PFSK-1 (cell line): Measurements from ENCODE around the gene IFI30.

ENCODE experiments used
- FOXP2 ChIP-seq: optimal IDR thresholded peaks from 2 replicates; pipeline ENCODE3; 2011; ENCODE audit warnings: borderline replicate concordance, control low read depth, inconsistent platforms; ENCODE audit not compliant: insufficient read depth; ENCODE audit errors: extremely low read length, extremely low read depth
- POLR2AphosphoS5 ChIP-seq: IDR thresholded peaks from 2 replicates; pipeline ENCODE4 v1.6.1; 2012; ENCODE audit warnings: low read depth, mild to moderate bottlenecking, control low read depth, low read length, moderate library complexity
- SIN3A ChIP-seq: IDR thresholded peaks from 2 replicates; pipeline ENCODE4 v1.6.1; 2012; ENCODE audit warnings: mild to moderate bottlenecking, low read length, moderate library complexity, borderline replicate concordance; ENCODE audit not compliant: insufficient read depth
- TAF1 ChIP-seq: IDR thresholded peaks from 2 replicates; pipeline ENCODE4 v1.6.1; 2012; ENCODE audit warnings: low read length, control low read depth, borderline replicate concordance; ENCODE audit not compliant: insufficient read depth
- TF ChIP-seq, protein P1 (sequence below), 2 experiments: IDR thresholded peaks; 2 replicates each; pipeline versions ENCODE4 v1.6.1 to v1.8.0; 2011 to 2012; ENCODE audit warnings: low read depth in 2 of 2, low read length in 2 of 2, control low read depth in 1 of 2, inconsistent platforms in 1 of 2, mild to moderate bottlenecking in 1 of 2, moderate library complexity in 1 of 2; ENCODE audit not compliant: insufficient read depth in 1 of 2

The IFI30 gene

DNA sequence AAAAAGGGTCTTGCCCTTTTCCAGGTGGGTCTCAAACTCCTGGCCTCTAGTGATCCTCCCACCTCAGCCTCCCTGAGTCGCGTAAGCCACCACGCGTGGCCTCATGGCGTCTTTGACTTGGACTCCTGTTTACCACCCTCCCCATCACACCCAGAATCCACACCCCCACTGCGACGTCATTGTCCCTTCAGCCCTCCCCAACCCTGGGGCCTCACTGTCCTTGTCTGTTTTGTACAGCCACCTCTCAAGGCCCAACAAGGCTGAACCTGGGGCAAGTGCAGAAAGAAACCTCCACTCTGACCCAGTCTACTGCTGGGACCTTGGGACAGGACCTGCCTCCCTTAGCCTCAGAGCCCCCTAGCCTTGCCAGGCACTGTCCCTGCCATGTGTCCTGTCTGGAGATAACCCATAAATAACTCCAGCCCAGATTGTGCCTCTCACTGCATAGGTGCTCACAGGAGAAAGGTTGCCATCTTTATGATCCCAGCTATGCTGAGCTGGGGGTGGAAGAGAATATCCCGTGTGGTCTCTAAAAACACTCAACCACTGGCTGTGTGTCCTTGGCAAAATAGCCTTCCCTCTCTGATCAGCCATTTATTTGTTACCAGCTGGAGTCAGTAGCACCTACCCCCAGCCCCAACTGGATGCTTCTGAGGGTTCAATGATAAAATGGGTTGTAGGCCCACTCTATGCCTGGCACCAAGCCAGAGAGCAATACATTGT lies 1.8 kb upstream of the IFI30 start:
- TF ChIP-seq TAF1 (no peak), SIN3A (no peak), POLR2AphosphoS5 (no peak)
- TF ChIP-seq, protein P1, sequence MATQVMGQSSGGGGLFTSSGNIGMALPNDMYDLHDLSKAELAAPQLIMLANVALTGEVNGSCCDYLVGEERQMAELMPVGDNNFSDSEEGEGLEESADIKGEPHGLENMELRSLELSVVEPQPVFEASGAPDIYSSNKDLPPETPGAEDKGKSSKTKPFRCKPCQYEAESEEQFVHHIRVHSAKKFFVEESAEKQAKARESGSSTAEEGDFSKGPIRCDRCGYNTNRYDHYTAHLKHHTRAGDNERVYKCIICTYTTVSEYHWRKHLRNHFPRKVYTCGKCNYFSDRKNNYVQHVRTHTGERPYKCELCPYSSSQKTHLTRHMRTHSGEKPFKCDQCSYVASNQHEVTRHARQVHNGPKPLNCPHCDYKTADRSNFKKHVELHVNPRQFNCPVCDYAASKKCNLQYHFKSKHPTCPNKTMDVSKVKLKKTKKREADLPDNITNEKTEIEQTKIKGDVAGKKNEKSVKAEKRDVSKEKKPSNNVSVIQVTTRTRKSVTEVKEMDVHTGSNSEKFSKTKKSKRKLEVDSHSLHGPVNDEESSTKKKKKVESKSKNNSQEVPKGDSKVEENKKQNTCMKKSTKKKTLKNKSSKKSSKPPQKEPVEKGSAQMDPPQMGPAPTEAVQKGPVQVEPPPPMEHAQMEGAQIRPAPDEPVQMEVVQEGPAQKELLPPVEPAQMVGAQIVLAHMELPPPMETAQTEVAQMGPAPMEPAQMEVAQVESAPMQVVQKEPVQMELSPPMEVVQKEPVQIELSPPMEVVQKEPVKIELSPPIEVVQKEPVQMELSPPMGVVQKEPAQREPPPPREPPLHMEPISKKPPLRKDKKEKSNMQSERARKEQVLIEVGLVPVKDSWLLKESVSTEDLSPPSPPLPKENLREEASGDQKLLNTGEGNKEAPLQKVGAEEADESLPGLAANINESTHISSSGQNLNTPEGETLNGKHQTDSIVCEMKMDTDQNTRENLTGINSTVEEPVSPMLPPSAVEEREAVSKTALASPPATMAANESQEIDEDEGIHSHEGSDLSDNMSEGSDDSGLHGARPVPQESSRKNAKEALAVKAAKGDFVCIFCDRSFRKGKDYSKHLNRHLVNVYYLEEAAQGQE (IDR thresholded peaks at IDR 0.05; ENCODE audit: insufficient read depth in 1 of 2, low read depth in 2 of 2, low read length in 2 of 2) = no peak

DNA sequence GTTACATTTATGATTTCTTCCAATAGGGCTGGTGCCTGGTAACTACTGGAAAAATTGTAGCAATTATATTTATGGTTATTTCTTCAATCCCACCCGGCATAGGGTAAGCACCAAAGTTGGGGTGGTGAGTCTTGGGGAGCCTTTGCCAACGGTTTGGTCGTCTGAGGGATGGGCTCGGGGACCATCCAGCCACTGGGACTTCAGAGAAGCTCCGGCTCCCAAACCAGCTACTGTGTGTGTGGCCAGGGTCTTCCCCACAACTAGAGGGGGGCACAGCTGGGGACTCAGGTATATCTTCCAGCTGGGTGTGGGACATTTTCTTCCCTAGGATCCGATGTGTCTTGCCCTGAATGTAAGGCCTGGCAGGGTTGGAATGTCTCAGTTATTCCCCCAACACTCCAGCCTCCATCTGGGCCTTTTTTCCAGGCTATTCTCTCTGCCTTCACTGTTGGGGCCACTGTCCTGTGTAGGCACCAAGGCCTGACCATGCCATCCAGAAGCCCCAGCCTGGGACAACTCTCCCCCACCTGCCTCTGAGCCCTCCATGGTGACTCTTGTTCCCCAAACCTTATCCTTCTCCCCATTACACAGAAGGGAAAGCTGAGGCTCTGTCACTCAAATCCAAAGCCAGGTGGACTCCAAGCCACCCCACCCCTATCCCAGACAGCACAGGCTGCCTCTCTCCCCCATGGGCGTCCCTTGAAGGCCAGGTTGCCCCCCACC lies 1.1 kb upstream of the IFI30 start:
- TF ChIP-seq SIN3A (no peak), TAF1 (no peak), FOXP2 (no peak), POLR2AphosphoS5 (no peak)
- TF ChIP-seq, protein P1 (IDR thresholded peaks at IDR 0.05; ENCODE audit: insufficient read depth in 1 of 2, low read depth in 2 of 2, low read length in 2 of 2) = no peak

DNA sequence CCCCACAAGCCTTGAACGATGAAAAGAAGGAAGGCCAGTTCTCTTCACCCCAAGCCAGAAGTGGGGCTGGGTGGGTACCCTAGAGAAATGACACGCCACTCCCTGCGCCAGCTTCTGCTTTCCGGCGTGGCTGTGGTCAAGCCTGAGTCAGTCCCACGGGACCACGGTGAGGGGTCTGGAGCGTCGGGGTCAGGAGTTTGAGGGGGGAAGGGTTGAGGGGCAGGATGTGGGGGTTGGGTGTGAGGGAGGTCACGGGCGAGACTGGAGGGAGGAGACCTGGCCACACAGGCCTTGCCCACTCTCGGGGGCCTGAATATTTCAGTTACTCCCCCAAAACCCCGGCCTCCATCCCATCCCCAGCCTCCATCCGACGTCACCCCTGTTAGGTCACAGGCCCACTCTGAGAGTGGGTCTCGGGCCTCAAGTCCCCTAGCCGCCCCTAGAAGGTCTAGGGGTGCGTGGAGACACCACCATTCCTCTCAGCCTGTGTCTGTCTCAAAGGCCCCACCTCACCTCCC lies 500 bp upstream of the IFI30 start:
- TF ChIP-seq FOXP2 = no peak
- TF ChIP-seq POLR2AphosphoS5 = no peak

DNA sequence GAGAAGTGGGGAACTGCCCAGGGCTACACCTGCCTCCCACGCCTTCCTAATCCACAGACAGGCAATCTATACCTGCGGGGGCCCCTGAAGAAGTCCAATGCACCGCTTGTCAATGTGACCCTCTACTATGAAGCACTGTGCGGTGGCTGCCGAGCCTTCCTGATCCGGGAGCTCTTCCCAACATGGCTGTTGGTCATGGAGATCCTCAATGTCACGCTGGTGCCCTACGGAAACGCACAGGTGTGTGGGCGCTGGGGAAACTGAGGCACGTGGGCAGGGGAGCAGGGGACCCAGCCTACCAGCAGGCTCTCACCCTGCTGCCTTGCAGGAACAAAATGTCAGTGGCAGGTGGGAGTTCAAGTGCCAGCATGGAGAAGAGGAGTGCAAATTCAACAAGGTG lies 1.4 kb downstream of the IFI30 start:
- TF ChIP-seq POLR2AphosphoS5 = no peak
- TF ChIP-seq, protein P1 (IDR thresholded peaks at IDR 0.05; ENCODE audit: insufficient read depth in 1 of 2, low read depth in 2 of 2, low read length in 2 of 2) = no peak
- no peak for TF ChIP-seq SIN3A
- no peak for TF ChIP-seq FOXP2
- no peak for TF ChIP-seq TAF1

DNA sequence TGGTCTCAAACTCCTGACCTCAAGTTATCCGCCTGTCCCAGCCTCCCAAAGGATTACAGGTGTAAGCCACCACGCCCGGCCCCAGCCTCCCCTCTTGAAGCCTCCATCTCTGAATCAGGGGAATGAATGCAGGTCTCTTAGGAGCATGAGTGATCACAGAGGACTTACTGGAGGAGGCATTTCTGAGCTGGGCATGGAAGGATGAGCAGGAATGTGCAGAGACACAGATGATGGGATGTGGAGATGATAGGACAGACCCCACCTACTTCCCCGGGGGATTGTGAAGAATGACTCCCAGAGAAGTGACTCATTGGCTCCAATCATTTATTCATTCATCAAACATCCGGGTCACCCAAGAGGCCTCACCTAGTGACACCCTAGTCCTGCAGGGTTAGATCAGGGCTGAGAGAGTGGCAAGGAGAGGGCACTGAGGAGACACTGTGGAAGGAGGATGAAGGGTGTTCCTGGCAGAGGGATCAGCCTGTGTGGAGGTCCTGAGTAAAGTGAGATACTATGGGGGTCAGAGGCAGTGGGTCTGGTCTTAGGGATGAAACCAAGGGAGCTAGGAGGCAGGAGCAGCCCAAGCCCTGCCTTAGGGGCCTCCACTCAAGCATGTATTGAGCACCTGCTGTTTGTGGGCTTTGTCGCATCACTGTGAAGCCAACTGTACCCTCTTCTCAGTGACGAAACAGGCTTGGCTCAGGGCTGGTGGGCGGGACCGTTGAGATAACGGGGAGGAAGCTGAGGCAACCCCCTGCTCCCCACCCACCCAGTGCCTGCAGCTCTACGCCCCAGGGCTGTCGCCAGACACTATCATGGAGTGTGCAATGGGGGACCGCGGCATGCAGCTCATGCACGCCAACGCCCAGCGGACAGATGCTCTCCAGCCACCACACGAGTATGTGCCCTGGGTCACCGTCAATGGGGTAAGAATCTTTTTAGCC lies 3.0 kb downstream of the IFI30 start:
- no peak for TF ChIP-seq FOXP2
- no peak for TF ChIP-seq TAF1
- no peak for TF ChIP-seq SIN3A
- no peak for TF ChIP-seq POLR2AphosphoS5
- TF ChIP-seq, protein P1 (IDR thresholded peaks at IDR 0.05; ENCODE audit: insufficient read depth in 1 of 2, low read depth in 2 of 2, low read length in 2 of 2) = no peak
